LNCaP clone FGC (cell line): ENCODE measurements around the gene GNA14.

Source experiments
- DNase-seq: peaks from one replicate; pipeline ENCODE4 v3.0.0-alpha.2; 2011; ENCODE audit warnings: low read depth
- H3K4me3 ChIP-seq: 2 replicates; pipeline ENCODE4 v1.5.1; 2011; ENCODE audit warnings: mild to moderate bottlenecking, low read depth, low read length, control low read depth
- TF ChIP-seq, protein P1 (sequence below): IDR thresholded peaks from 2 replicates; pipeline ENCODE4 v1.5.1; 2012; ENCODE audit warnings: mild to moderate bottlenecking; ENCODE audit not compliant: control insufficient read depth, insufficient read depth; ENCODE audit errors: extremely low read depth

Gene GNA14

DNA sequence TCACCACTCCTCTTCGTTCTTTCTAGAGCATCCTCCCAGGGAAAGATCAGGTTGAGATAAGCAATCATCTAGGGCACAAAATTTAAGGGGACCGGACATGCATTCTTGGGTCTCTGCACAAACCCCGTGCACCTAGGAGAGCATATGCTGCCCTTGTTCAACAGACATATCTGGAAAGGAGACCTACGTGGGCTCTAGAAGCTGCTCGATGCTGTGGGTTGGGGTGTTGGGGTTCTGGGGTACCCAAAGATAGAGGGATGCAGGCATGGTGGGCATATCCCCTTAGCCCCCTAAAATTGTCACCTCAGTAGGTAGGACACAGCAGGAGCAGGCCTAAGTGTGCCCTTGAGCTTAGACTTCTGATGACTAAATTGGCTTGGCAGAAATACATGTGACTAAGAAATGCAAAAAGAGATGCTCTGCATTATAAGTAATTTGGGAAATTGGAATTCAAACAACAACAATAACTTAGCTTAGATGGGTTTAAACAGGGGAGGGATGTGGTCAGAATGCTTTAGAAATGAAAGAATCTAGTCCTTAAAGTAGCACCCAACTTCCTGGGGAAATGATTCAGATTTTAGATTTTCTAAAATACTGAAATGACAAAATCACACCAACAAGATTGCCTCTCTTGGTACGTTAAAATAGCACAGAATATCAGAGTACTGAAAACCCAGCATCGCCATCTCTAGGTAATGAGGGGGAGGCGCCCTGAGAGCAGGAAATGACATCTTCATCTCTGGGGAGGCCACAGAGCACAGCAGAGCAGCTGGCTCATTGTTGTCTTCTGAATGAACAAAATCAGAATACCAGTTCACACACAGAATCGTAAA lies 172.3 kb downstream of the GNA14 start:
- H3K4me3 ChIP-seq: no peak overlapping the region
- TF ChIP-seq, protein P1, sequence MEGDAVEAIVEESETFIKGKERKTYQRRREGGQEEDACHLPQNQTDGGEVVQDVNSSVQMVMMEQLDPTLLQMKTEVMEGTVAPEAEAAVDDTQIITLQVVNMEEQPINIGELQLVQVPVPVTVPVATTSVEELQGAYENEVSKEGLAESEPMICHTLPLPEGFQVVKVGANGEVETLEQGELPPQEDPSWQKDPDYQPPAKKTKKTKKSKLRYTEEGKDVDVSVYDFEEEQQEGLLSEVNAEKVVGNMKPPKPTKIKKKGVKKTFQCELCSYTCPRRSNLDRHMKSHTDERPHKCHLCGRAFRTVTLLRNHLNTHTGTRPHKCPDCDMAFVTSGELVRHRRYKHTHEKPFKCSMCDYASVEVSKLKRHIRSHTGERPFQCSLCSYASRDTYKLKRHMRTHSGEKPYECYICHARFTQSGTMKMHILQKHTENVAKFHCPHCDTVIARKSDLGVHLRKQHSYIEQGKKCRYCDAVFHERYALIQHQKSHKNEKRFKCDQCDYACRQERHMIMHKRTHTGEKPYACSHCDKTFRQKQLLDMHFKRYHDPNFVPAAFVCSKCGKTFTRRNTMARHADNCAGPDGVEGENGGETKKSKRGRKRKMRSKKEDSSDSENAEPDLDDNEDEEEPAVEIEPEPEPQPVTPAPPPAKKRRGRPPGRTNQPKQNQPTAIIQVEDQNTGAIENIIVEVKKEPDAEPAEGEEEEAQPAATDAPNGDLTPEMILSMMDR: no peak
- no peak for DNase-seq

DNA sequence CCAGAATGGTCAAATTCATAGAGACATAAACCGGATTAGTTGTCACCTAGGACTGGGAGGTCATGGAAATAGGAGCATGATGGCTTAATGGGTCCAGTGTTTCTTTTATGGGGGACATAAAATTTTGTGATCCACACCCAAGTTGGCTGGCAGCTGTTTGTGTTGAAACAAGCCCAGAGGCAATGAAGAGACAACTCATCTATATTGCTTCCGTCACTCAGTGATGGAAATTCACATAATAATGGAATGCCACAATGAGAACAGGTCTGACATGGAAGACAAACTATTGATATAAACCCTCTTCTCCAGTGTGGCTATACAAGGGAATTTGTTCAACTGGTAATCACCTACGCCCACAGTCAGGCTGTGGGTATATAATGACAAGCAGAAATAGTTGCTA lies 173.2 kb downstream of the GNA14 start:
- H3K4me3 ChIP-seq: no peak overlapping the region
- TF ChIP-seq, protein P1: no peak
- no peak for DNase-seq

DNA sequence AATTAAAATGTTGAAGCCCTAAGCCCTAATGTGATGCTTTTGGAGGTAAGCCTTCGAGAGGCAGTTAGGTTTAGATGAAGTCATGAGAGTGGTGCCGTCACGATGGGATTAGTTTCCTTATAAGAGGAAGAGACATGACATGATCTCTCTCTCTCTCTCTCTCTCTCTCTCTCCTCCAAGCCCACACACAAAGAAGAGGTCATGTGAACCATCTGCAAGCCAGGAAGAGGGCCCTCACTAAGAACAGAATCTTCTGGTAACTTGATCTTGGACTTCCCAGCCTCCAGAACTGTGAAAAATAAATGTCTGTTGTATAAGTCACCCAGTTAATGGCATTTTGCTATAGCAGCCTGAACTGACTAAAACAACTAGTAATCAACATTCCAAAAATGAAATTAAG lies 175.5 kb downstream of the GNA14 start:
- DNase-seq: no peak
- no peak overlapping the region for H3K4me3 ChIP-seq
- TF ChIP-seq, protein P1: no peak

DNA sequence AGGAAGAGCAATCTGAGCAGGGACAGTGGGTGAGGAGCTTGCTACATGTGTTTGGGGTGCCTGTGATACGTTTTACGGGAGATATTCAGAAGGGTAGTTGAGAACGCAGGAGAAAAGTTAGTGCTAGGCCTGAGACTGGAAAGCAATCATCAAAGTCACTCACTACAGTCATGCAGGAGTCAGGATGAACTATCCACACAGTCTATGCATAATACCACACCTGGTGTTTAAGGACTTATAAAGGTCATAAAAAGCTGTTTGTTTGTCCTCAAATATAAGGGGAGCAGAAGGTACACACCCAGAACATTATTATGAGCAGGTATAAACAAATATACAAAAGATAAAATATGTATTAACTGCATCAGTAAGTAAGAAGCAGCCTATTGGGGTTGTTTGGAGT lies 176.6 kb downstream of the GNA14 start:
- no peak overlapping the region for H3K4me3 ChIP-seq
- DNase-seq: no peak
- TF ChIP-seq, protein P1: no peak

DNA sequence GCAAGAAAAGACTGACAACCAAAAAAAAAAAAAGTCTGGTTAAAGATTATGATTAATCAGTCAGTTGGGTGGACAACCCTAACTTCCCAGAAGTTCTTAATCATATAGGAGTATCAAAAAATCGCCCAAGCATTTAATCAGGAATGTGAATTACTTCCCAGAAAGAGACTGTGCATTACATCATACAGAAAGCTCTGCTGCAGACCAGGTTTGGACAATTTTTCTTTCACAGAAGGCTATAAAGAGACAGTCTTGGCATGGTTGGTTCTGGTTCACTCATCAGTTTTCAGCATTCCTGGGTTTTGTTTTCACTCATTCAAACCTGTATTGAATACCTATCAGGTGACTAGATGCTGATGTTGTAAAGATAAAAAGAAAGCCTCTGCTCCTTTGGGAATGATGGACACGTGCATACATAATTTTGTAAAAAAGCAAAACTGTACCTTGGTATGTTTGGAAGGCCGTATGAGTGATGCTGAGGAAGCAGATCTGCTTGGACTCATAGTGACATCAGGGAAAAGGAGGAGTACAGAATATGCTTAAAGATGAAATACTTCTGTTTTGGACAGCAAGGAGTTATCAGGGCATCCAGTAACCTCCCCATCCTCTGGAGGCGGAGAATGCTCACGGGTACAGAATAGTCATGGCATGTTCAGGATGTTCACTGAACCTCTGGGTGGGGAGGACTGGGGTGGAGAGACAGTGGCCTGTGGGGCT lies 178.4 kb downstream of the GNA14 start:
- no peak overlapping the region for H3K4me3 ChIP-seq
- TF ChIP-seq, protein P1: no peak
- no peak for DNase-seq

DNA sequence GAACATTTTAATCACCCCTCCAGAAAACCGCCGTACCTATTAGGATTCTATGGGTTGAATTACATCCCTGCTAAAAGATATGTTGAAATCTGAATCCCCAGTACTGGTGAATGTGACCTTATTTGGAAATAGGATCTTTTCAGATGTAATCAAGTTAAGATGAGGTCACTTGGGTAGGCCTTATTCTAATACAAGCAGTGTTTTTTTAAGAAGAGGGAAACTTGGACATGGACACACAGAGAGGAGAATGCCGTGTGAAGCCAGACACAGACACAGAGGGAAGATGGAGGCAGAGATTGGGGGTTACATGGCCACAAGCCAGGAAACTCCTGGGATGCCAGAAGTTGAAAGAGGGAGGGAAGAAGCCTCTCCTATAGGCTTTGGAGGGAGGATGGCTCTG lies 183.5 kb downstream of the GNA14 start:
- H3K4me3 ChIP-seq: no peak overlapping the region
- no peak for DNase-seq
- TF ChIP-seq, protein P1: no peak

DNA sequence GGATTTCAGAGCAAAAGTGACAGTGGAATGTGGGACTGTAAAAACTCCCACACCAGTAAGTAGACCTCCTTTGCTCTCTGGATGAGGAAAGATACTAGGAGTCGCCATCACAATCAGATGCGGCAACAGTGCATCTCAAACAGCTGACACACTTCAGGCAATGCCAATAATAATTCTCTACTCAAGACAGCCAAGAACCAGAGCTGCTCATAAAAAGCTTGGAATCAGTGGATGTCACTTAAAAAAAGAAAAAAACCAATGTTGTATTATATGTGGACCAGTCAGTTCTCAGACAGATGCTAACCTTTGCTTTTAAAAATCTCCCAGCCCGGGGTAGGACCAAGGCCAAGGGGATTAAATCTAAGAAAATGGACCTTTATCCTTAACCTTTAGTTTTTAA lies 185.0 kb downstream of the GNA14 start:
- TF ChIP-seq, protein P1: no peak
- DNase-seq: no peak
- H3K4me3 ChIP-seq: no peak overlapping the region
